Measurements from ENCODE around the gene RREB1.

The RREB1 gene

GRCh38 chr6:7243179-7243981 lies 135.6 kb downstream of the RREB1 start:
- DNase-seq (ENCODE audit: low read depth in 2 of 2) = no peak

GRCh38 chr6:7245668-7246393 lies 138.1 kb downstream of the RREB1 start:
- DNase-seq (ENCODE audit: low read depth in 2 of 2) = no peak

GRCh38 chr6:7246401-7247178 lies 138.8 kb downstream of the RREB1 start:
- no peak for DNase-seq (ENCODE audit: low read depth in 2 of 2)

DNA sequence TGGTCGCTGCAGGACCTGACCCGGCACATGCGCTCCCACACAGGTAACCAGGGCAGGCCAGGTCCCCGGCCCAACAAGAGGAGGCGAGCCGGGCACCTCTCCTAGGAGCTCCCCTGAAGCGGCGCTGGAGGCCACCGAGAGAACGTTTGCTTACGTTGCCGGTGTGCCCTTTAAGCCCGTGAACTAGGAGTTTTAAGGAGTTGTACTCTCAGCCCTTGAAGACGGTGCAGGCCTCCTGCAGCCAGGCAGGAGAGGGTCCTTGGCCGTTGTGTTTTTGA lies 139.4 kb downstream of the RREB1 start:
- DNase-seq (ENCODE audit: low read depth in 2 of 2) = no peak

- no peak for DNase-seq (ENCODE audit: low read depth in 2 of 2)
Measured at GRCh38 chr6:7247828-7248227, 140.1 kb downstream of the RREB1 start.

- no peak for DNase-seq (ENCODE audit: low read depth in 2 of 2)
Measured at GRCh38 chr6:7249391-7249790, 141.6 kb downstream of the RREB1 start.

DNA sequence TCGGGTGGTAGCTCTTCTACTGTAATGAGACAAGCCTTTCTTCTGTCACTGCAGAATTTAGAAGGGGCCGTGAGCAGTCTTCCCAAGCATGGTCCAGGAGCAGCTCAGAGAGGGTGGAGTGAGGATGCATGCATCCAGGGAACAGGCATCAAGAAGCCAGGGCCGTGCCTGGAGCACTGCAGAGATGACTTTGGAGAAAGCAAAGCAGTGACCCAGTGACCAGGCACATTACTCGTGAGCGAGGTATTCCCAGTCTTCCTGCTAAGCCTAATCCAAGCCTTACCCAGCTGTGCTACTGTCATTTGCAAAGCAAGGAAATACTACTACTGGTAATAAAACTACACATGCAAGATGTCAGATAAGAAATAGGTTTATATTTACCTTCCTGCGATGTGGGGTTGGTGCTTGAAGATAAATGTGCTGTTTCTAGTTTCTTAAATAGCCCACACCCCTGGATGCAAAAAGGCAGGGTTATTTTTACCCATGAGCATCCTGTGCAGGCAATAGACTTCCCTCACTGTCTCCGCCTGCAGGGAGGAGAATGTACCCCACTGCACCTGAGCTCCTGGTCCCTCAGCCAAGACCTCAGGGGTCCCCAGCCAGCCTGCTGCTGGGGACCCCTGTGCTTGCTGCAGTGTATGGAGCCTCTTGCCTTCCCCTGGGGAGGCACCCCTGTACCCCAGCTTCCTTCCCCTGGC lies 142.3 kb downstream of the RREB1 start:
- DNase-seq (ENCODE audit: low read depth in 2 of 2) = no peak

DNA sequence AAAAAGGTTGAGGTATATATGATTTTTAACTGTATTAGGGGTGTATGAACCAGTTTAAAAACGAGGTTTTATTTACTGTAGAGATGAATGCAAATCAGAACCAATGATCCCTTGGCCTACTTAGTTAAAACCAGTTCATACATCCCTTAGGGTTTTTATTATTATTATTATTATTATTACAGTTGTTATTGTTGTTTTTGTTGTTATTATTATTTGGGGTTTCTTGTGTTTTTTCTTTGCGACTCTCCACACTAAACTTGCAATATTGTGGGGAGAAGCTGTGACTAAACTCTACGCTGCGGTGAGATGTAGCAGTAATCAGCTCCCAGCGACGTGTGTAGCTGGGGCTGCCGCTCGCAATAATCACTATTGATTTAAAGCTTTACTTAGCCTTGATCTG lies 143.1 kb downstream of the RREB1 start:
- no peak for DNase-seq (ENCODE audit: low read depth in 2 of 2)

- DNase-seq (ENCODE audit: low read depth in 2 of 2) = no peak
Measured at GRCh38 chr6:7251646-7252260, 144.0 kb downstream of the RREB1 start.

DNA sequence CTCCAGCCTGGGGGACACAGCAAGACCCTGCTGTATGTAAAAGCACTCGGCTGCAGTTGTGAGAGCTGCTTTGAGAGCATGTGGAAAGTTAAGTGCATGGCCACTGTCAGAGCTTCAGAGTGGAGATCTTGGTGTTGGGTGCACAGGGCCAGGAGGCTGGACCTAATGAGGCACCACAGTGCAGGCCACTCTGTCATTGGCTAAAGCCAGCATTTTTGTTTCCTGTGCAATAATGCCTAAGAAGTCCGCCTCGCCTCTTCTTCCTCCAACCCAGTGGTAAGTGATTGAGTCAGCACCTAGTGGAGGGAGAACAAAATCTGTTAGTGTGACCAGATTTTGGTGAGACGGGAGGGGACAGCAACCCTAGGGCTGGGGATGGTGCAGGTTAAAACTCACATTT lies 144.6 kb downstream of the RREB1 start:
- no peak for DNase-seq (ENCODE audit: low read depth in 2 of 2)

GRCh38 chr6:7254980-7255835 lies 147.4 kb downstream of the RREB1 start:
- no peak for DNase-seq (ENCODE audit: low read depth in 2 of 2)

GRCh38 chr6:7255918-7256317 lies 148.2 kb downstream of the RREB1 start:
- DNase-seq (ENCODE audit: low read depth in 2 of 2) = no peak

DNA sequence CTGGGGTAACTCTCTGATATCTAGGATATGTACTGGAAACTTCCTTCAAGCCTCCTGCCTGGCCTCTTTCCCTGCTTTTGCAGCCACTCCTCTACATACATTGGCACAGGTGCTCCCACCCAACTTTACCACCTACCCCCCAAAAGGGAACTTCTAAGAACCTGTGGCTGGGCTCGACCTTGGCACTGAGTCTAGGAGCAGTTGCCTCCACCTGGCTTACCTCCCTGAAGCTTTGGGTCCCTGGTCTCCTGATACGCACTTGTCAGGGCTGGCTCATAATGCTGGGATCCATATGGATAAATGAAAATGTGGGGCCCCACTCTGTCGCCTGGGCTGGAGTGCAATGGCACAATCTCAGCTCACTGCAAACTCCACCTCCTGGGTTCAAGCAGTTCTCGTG lies 149.0 kb downstream of the RREB1 start:
- no peak for DNase-seq (ENCODE audit: low read depth in 2 of 2)

DNA sequence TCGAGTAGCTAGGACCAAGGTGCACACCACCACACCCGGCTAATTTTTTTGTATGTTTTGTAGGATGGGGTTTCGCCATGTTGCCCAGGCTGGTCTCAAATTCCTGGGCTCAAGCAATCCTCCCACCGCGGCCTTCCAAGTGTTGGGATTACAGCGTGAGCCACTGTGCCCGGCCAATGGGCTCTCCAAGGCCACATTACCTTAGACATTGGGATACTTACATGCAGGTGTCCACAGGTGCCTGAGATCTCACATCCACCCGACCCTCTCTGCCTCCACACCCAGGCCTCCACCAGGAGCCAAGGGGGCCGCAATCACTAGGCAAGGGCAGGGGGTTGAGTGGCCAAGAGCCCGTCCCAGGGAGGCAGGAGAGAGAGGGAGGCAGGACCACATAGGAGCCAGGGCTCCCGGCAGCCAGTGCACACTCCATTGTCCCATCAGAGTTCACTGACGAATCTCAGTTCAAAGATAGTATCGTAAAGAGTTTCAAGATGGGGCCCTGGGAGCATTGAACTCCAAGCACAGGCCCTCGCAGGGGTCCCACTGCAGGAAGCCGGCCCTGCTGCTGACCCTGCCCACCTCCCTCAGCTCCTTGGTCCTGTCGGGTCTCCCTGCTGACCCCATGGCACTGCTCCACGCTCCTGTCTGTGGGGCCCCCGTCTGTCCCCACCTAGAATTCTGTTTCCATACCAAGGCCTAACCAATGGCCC lies 149.9 kb downstream of the RREB1 start:
- DNase-seq (ENCODE audit: low read depth in 2 of 2) = no peak

DNA sequence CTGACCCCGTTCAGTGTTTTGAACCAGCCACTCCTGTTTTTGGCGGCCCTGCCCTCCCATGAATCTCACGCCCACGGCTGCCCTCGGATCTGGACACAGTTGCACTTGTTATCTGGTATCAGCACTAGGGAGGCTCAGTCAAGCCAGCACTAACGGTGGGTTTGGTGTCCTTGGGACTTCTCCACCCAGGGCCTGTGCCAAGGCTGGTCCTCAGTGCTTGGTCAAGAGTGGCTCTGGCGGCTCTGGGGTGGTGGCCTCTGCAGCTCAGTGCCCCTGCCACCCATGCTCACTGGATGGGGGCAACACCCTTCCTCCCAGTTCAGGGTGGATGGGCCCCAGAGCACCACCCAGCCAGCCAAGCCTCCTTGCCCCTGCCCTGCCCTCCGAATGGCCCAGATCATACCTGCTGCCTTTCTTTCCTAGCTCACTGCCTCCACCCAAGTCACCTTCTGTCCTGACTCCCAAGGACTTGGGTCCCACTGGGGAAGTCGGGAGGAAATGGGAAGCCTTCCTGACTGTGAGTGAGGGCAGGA lies 150.5 kb downstream of the RREB1 start:
- no peak for DNase-seq (ENCODE audit: low read depth in 2 of 2)

GRCh38 chr6:7260291-7261031 lies 152.7 kb downstream of the RREB1 start:
- DNase-seq (ENCODE audit: low read depth in 2 of 2) = no peak

DNA sequence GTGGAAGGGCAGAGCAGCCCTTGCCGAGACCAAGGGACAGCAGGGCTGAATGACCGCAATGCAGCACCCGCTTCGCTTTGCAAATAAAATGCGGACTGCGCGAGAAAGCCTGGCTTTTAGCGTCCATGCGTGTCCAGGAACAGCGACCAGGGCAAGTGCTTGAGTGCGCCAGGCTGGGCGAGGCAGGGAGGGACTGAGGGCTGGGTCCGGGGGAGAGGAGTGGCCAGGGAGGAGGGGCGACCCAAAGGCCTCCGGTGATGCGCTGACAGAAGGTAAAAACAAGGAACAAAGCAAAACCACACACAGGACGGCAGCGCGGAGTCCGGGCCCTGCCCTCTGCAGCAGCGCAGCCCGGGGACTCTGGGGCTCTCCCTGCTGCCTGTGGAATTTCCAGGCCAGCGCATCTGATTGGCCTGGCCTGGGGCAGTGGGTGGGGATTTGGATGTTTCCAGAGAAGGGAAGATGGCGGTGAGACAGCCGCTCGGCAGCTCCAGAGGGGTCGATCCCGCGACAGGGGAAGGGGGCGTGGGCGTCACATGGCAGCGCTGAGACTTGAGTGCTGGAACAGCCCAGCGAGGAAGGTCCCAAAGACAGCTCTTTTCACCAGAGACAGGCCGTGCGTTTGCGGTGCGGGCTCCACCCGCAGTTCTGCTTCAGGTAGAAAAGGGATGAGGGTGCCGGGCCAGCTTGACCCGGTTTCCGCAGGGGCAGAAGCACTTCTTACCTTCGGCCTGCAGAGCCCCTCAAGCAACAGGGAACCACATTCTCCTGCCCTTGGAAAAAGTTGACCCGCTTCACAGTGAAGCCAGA lies 153.5 kb downstream of the RREB1 start:
- DNase-seq (ENCODE audit: low read depth in 2 of 2) = no peak

- DNase-seq (ENCODE audit: low read depth in 2 of 2) = no peak
Measured at GRCh38 chr6:7261852-7262461, 154.2 kb downstream of the RREB1 start.
